D341Med (cell line): Measurements from ENCODE around the gene SLC9A7.
"Not testable (repeated sequence)": the region's sequence is repeated elsewhere in the genome, so short reads cannot be mapped to it uniquely, and the experiment has no call there.

Experiments used
- DNase-seq: peaks from one replicate; pipeline ENCODE4 v3.0.0; 2012; ENCODE audit warnings: low spot score

The SLC9A7 gene

GRCh38 chrX:46754036-46754435, 4.9 kb downstream of the SLC9A7 start:
- DNase-seq, result no peak

- no peak for DNase-seq
These were observed 8.0 kb downstream of the SLC9A7 start for GRCh38 chrX:46750889-46751288.

DNA sequence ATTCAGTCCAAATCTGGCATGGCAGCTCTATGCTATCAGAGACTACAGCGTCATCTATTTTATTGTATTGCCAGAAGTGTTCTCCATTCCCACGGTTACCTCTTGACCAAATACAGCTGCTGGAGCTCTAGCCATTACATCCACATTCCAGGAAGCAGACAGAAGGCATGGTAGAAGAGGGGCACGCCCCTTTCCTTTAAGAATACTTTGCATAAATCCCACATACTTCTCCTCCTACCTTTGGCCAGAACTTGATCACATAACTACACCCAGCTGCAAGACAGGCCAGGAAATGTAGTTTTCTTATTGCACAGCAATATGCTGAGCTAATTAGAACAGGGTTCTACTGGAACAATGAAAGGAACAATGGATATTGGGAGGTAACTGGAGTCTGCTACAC, 14.9 kb downstream of the SLC9A7 start:
- DNase-seq, result no peak

DNA sequence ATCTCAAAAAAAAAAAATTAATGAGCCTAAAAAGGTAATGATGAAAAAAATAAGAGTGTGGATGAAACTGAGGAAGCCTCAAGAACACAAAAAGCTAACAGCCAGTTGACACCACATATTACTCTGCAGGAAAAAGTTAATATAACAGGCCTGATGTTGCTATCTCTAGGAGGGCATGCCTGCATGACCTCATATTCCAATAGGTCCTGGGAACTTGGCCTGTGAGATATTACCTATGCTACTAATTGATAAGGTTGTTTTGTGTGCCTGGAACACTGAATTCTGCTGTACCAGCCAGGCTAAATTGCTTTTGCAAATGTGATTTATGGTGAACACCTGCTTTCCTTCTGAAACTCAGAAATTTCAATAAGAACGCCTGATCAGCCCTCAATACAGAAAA, 15.9 kb downstream of the SLC9A7 start:
- DNase-seq, result no peak

- DNase-seq, result no peak
These were observed 19.2 kb downstream of the SLC9A7 start for GRCh38 chrX:46739736-46740135.

GRCh38 chrX:46737462-46737861, 21.5 kb downstream of the SLC9A7 start:
- DNase-seq, result no peak

DNA sequence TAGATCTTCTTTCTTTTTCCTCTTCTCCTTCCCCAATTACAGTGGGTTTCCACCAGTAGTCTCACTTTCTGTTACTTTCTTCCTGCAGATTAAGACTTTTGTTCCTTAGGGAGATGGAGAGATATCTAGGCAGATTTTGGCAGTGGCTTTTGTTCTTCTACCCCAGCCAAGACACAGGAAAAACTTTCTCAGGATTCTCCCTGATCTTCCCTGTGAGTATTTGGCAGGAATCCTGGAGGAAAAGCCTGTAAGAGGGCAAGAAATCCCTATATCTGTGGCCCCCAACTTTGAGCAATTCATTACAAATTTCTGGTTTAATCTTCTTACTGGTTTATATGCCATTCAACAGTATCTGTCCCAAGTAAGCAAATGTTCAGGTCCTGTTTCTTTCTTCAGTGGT, 21.9 kb downstream of the SLC9A7 start:
- no peak for DNase-seq

DNA sequence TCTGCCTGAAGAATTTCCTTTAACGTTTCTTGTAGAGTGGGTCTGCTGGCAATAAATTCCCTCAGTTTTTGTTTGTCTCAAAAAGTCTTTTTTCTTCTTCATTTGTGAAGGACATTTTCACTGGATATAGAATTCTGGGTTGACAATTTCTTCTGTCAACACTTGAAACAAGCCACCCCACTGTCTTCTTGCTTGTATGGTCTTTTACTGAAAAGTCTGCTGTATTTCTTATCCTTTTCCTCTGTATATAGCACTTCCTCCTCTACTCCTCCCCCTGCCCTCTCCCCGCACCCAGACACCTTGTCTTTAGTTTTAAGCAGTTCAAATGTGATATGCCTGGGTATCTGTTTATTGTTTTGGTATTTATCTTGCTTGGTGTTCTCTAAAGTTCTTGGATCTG, 23.3 kb downstream of the SLC9A7 start:
- DNase-seq, result no peak

DNA sequence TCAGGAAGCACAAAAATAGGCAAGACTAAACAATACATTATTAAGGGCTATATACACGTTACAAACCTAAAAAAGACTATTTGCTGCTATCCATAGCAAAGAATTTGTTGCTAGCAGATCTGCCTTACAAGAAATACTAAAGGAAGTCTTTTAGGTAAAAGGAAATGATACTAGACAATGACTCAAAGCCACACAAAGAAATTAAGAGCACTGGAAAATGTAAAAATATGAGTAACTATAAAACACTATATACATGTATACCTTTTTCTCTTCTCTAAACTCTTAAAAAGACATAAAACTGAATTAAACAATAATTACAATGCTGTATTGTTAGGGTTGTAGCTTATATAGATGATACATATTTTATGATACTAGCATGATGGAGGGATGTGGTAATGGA, 25.7 kb downstream of the SLC9A7 start:
- no peak for DNase-seq

DNA sequence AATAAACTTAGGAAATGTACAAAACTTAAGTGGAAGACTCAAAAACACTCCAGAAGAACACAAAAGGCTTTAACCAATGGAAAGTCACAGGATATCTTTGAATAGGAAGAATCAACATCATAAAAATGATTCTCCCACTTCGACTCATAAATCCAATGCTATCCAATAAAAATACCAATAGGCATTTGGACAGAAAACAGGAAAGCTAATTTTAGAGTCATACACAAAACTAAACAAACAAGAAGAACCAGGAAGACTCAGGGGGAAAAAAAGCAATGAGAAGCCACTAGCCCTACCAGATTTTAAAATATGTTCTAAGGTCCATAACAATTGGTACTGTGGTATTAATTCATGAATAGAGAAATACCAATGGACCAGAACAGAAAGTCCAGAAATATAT, 28.2 kb downstream of the SLC9A7 start:
- no peak for DNase-seq

DNA sequence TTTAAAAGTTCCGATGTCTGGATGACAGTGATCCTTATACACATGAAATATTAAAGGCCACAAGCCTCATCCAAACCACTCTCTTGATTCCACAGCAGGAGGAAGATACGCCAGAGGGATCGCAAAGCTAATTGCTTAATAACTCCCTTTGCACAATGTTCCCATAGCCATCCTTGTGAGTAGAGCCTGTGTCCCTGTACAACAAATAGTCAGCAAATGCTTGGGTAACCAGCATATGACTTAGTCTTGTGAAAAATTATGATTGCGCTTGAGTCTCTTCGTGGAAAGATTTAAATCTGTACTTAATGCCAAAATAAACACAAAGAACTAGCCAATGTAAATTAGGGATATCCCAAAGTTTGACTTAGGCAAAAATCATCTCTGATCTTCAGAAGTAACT, 31.5 kb downstream of the SLC9A7 start:
- DNase-seq, result no peak

DNA sequence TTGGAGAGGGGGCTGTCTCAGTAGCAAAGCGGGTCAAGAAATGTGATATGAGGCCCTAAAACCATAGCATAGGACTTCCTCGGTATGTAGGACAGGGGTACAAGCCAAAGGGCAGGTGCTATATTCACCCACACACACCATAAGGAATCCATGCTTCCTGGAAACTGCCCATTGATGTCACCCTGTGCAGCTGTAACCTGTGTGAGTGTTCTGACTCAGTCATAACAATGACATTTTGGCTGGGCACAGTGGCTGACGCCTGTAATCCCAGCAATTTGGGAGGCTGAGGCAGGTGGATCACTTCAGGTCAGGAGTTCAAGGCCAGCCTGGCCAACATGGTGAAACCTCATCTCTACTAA, 35.4 kb downstream of the SLC9A7 start:
- DNase-seq, result not testable (repeated sequence)

- DNase-seq, result no peak
These were observed 36.0 kb downstream of the SLC9A7 start for GRCh38 chrX:46722742-46723568.

DNA sequence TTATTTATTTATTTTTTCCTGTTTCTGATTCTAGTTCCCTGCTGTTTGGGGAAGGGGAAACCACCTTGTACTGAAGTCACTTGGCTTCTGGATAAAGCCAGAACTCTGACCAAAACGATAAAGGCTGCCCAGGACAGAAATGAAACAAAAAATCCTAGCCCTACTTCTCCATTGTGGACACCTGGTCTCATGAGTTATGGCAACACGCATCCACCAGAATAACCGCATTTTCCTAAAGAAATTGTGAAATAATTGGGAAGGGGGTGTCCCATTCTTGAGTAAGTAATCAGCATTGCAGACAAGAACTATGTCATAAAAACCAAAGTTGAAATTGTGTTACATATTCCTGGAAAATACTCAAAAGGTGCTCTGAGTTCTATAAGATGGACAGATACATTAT, 42.1 kb downstream of the SLC9A7 start:
- DNase-seq, result no peak

DNA sequence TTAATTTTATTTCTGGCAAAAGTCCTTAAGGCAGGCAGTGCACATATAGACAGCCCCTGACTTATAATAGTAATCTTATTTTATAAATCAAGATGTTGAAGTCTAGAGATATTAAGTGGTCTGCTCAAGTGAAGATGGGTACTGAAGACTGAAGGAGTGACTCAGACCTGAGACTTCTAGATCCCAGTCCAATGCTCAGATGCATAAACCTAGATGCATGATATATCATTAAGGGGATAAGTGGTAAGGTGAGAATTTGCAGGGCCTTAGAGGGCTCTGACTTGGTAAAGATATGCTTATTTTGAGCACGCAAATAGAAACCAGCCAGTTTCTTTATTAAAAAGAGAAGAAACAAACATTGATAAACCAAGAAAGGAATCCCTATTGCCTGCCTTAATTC, 42.9 kb downstream of the SLC9A7 start:
- no peak for DNase-seq

DNA sequence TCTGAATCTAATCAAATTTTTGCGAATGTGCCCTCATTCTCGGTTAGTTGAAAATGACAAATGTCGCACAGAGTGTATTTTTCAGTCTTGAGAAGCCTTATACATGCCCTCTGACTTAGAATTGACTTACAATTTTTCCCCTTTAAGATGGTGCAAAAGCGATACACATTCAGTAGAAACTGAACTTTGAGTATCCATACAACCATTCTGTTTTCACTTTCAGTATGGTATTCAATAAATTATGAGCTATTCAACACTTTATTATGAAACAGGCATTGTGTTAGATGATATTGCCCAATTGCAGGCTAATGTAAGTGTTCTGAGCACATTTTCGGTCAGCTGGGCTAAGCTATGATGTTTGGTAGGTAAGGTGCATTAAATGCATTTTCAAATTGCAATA, 43.4 kb downstream of the SLC9A7 start:
- DNase-seq, result no peak

DNA sequence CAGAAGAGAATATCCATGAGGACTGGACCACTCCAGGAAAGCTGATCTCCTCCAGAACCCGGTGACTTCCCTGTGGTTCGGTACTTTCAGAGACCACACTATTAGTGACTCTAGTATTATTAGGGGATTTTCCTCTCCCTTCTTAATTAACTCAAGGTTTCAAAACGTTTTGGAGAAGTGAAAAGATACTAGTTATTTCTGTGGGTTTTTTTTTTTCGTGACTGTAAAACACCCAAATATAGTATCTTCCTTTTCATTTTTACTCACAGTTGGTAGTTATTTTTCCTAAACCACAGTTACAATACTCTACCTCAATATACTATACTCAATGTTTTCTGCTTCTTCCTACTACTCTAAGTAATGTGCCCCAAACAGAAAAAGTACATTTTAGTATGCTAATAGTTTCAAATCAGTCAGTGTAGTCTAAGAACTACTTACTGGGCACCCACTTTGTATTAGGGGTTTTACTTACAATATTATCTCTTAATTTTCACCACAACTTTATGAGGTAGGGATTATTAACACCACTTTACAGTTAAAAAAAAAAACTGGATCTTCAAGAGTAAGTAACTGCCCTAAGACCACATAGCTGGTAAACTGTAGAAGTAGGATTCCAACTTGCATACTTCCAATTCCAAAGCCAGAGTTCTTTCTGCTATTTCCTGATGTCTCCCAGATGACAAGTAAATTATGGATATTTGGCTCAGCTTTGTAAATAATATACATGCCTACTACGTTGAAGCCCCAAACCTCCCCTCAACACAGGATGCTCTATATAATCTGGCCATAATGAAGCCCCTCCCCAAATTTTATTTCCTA, 45.0 kb downstream of the SLC9A7 start:
- no peak for DNase-seq

DNA sequence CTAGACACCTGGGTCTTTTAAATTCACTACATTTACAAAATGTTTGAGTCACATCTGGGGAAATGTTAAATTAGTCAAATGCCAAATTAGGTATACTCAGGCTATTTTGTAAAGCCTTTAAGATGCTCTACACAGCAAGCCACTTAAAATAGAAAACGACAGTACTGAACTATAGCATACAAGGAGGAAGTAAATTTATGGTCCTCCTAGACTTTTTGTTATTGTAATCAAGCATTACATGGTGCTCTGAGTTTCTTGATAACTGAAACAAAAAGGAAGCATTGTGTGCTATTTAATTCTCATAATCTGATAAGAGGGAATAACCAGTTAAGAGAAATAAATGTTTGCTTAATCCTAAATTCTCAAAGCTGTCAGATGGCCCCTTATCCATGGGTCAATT, 46.2 kb downstream of the SLC9A7 start:
- DNase-seq, result no peak

GRCh38 chrX:46710927-46711623, 47.8 kb downstream of the SLC9A7 start:
- DNase-seq, result peak; percentile 54

DNA sequence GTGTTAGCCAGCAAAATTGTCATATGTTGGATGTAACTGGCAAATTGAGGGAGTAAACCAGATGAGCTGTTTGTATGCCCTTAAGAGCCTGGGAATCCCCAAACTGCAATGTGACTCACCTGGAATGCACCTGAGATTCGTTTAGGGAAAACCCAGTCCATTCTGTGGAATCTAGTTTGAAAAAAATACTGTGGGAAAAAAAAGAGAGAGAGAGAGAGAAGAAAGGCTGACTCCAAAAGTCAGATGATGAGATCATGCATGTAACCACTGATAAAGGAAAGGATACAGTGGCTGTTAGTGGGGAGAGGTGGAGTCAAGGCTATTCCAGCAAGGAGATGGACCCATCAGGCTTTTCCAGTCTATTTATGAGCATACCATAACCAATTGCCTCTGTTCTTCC, 48.5 kb downstream of the SLC9A7 start:
- no peak for DNase-seq

DNA sequence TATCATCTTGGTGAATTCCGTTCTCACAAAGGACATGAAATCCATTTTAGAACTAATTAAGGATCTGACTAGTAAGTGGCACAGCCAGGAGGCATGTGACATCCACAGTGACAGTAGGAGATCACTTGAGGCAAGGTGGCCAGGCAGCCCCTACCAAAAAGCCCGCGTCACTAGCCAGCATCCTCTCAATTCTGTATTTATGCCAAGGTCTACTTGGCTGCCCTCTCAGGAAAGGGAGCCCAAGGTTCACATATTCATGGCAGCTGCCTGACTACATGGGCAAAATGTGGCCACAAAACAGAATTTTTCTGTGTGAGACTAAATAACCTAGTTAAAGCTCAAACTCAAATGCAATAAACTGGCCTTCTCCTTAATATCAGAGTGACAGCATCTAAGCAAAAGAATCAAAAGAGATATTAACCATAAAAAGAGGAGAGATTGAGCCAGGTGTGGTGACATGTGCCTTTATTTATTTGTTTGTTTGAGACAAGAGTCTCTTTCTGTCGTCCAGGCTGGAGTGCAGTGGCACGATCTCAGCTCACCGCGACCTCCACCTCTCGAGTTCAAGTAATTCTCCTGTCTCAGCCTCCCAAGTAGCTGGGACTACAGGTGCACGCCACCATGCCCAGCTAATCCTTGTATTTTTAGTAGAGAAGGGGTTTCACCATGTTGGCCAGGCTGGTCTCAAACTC, 51.5 kb downstream of the SLC9A7 start:
- no peak for DNase-seq

- DNase-seq, result no peak
These were observed 54.0 kb downstream of the SLC9A7 start for GRCh38 chrX:46704767-46705386.
